HG02840 (cell line): ENCODE measurements around the gene PDGFRA.
A peak's percentile ranks its signal among the peaks of the same experiment; 100 is the strongest.

ENCODE experiments used
- ATAC-seq: cut with Tn5 transposase; IDR thresholded peaks from one replicate; pipeline ENCODE4 v1.9.1; 2021; ENCODE audit warnings: mild to moderate bottlenecking, moderate library complexity, moderate number of reproducible peaks; ENCODE audit not compliant: unreplicated experiment, low FRiP score

PDGFRA gene

DNA sequence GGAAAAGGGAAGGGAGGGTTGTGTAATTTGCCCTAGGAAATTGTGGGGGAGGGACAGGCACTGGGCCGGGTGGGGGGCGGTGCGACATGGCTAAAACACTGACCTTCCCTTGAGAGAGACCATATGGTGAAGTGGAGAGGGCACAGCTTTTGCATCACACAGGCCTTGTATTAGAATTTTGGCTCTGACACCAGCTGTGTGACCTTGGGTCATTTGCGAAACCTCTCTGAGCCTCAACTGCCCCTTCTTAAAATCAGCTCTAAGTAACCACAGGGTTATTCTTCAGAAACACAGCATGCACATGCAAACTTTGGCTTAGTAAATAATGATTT is 25.8 kb downstream of the PDGFRA start:
- no peak for ATAC-seq

DNA sequence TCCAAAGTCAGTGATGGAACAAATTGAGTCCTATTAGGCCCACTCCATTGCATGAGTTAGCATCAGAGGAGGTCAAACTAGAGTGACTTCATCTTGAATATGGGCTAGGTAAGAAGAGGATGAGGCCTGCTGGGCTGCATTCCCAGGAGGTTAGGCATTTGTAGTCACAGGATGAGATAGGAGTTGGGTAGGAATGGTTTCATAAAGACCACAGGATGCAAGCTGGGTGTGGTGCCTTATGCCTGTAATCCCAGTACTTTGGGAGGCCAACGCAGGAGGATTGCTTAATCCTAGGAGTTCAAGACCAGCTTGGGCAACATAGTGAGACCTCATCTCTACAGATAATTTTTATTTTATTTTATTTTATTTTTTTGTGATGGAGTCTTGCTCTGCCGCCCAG is 26.8 kb downstream of the PDGFRA start:
- no peak for ATAC-seq

GRCh38 chr4:54256491-54257486 is 27.7 kb downstream of the PDGFRA start:
- no peak for ATAC-seq

- no peak for ATAC-seq
Measured at GRCh38 chr4:54265366-54265765, 36.3 kb downstream of the PDGFRA start.

DNA sequence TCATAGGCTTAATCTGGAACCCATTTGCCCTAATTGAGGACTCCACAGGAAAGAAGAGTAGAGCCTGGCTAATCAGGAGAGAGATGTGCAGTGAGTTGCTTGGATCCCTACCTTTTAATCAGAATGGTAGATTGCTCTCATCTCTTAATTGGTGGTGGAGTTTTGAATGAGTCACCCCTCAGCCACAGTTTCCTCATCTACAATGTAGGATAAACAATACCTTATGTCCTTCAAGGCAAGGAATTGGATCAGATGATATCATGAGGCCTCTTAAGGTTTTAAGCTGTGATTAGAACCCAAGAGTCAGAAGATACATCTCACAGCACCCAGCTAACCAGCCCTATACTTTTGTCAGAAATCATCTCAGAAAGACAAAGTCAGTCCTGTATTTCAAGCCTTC is 39.1 kb downstream of the PDGFRA start:
- no peak for ATAC-seq

DNA sequence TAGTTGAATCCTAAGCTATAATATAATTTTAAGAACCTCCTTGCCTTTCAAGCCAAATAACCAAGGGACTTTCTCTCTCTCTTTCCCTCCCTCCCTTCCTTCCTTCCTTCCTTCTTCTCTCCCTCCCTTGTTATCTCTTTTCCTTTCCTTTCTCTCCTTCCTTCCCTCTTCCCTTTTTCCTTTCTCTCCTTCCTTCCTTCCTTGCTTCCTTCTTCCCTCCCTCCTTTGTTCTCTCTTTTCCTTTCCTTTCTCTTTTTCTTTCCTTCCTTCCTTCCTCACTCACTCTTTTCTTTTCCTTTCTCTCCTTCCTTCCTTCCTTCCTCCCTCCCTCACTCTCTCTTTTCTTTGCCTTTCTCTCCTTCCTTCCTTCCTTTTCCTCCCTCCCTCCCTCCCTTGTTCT is 42.4 kb downstream of the PDGFRA start:
- no peak for ATAC-seq

- no peak for ATAC-seq
Measured at GRCh38 chr4:54272051-54272450, 43.0 kb downstream of the PDGFRA start.

DNA sequence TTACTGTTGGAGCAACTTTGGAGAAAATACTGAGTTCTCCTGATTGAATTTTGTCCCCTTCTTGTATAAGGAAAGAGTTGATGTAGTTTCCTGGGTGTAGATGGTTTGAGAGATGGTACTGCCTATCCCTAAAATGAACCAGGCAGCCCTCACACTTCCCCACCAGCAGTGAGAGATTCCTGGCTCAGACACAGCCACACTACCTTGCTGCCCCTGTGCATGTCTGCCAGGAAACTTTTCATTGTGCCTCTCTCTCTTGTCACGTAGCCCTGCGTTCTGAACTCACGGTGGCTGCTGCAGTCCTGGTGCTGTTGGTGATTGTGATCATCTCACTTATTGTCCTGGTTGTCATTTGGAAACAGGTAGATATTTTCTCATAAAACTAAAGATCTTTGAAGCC is 45.2 kb downstream of the PDGFRA start:
- no peak for ATAC-seq

DNA sequence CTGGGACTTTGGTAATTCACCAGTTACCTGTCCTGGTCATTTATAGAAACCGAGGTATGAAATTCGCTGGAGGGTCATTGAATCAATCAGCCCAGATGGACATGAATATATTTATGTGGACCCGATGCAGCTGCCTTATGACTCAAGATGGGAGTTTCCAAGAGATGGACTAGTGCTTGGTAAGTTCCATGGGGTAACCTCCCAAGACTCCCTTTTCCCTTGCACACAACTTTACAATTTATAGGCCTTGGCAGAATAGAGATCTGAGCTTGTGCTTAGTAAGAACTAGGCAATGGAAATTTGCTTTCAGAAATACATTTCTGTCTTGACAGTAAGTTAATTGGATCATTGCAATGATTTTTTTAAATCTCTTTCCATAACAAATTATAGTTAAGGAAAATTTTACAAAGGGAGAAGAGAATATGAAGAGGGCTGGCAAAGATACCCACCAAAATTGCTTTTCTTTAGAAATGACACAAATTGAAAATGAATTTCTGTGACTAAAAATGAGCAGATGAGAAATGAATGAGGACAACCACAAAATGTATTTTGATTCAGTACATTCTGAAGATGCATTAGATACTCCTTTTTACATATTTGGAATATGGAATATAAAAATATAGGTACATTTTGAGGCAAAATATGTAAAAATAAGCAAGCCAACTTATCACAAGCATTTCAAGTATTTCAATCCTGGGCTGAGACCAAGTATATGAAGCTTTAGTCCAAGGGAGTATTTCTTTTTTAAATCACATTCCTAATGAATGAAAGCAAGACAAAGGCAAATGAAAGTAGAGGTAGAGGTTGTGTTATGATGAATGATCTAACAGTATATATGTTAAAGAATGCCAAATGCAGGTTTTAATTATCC is 45.9 kb downstream of the PDGFRA start:
- ATAC-seq, result no peak

DNA sequence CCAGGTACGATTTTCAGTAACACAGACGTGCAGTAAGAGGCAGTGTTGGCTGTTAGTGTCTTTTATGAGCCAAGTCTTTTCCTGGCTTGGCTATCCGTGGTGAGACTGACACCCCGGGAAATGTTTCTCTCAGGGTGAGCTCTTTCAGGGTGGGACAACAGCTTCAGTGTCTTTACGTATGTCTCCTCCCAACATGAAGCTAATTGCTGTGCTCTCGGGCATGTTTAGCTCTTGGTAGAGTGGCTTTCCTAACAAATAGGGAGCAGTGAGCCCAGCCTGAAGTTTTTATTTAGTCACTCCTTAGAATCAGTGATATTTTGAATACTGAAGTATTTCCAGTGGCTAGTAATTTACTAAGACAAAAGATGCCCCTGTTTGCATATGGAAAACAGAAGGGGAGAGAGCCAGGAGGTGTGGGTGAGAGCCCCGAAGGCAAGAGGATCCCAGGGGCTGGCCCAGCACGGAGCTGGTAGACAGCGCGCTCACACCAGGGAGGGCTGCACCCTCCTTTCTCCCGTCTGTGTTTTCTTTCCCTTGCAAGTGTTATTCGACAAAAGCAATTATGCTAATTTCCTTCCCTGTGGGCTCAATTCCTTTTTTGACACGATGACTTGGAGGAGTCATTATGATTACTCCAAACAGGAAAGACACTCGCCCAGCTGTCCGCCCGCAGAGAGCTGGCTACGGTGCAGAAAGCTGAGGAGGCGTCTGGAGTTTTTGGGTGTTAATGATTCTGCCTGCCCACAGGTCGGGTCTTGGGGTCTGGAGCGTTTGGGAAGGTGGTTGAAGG is 47.7 kb downstream of the PDGFRA start:
- peak; percentile 16 for ATAC-seq

- peak; percentile 60 for ATAC-seq
Measured at GRCh38 chr4:54277691-54278090, 48.6 kb downstream of the PDGFRA start.

GRCh38 chr4:54278216-54278615 is 49.1 kb downstream of the PDGFRA start:
- ATAC-seq, result no peak

DNA sequence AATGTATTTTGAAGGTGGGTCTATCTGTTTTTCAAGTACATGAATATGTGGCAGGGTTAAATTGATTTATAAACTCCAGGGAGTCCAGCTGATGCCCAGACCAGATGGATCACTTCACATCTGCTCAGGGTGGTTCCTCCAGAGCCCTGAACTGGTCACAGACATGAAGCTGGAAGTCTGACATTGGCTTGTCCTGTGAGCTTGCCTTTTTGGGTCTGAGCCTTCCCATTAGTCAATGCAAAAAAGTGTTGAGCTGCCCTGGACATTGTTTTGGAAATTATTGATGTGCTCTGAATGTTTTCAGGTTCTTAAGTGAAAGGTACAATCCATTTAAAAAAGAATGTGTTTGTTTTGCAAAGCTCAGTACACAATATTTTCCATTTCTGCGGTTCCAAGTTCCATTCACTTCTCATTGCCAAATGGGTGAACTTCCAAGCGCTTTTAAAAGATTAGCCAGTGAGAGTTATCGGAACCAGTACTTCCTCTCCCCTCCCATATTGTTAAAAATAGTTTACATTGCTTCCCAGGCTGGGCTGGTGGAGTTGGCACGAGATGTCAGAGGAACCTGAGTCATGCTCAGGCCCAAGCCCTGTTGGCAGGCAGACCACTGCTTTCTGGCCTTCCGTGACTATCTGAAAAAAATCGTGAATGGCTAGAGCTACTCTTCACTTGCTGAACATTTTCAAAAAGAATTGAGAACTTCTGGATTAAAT is 52.1 kb downstream of the PDGFRA start:
- no peak for ATAC-seq

DNA sequence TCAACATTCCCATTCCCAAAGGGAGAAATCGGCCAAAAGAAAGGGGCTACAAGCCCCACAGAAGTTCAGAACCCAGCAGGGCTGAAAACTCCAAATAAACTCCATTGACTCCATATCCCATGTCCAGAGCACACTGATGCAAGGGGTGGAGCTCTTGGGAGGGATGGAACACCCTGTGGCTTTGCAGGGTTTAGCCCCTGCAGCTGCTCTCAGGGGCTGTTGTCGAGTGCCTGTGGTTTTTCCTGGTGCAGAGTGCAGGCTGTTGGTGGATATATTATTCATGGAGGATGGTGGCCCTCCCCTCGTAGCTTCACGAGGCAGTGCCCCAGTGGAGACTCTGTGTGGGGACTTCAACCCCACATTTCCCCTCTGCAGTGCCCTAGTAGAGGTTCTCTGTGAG is 53.7 kb downstream of the PDGFRA start:
- ATAC-seq, result no peak

DNA sequence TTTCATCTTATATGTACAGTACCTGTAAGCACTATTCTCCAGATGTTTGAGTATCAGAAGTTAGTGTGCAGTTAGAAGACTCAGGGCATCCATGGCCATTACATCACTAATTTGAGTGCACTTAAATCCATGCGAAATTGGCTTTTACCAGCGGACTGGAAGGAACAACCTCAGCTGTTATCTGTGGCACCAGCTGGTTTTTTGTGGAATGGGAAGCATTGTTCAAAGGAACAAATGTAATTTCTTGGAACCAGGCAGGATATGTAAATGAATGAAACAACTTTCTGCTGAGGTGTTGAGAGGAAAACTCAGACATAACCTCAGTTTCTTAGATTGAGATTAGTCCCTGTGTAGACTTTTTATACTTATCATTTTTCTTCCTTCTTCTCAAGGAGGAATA is 60.2 kb downstream of the PDGFRA start:
- ATAC-seq, result no peak

GRCh38 chr4:54290980-54291379 is 61.9 kb downstream of the PDGFRA start:
- no peak for ATAC-seq

DNA sequence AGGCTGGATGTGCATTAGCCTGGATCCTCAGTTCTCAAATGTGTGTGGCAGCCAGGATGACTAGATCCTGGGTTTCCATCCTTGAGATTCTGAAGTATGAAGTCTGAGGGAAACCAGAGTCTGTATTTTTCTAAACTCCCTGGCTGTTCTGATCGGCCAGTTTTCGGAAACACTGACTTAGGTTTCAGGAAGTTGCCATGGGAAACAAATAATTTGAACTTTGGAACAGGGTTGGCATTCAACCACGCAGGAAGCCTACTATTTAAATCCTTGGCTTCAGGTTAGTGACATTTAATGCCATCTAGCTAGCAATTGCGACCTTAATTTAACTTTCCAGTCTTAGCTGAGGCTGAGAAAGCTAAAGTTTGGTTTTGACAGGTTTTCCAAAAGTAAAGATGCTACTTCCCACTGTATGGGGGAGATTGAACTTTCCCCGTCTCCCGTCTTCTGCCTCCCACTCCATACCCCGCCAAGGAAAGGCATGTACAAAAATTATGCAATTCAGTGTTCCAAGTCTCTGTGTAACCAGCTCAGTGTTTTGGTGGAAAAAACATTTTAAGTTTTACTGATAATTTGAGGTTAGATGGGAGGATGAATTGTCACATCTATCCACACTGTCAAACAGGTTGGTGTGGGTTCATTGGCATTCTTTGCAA is 67.6 kb downstream of the PDGFRA start:
- ATAC-seq, result no peak

GRCh38 chr4:54308110-54308509 is 79.0 kb downstream of the PDGFRA start:
- ATAC-seq, result no peak
